ENCODE results near the gene ZBTB39.
"Not testable (repeated sequence)": the region's sequence is repeated elsewhere in the genome, so short reads cannot be mapped to it uniquely, and the experiment has no call there.

The ZBTB39 gene

DNA sequence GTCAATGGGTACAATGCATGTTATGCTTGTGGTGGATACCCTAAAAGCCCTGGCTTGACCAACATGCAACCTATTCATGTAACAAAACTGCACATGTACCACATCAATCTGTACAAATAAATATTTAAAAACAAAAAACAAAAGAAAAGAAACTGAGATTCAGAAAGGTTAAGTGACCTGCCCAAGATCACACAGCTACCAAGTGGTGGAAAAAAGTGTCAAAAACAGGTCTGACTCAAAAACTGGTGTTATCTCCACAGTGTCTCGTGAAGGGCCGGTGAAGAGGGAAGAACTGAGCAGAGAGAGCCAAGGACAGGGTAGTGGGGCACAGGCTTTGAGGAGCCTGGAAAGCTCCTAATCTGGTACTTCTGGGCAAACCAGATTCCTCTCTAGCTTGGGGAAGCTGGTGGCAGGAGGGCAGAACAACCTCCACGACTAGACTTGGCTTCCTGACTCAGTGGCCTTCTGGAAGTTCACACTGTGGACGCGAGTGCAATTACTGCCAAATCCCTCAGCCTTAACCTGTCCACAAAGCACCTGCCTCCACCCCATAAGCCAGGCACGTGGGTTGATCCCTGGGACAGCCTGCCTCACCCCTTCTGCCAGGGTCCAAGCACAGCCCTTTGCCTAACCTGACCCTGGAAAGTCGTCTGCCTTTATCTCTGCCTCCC lies 15.6 kb downstream of the ZBTB39 start:
- in situ Hi-C loops (cut with HindIII; ENCODE audit: low pct_unique_long_range_greater_than_20kb, low sequenced_read_pairs) = no loop called here
- TF ChIP-seq JUND (IDR thresholded peaks at IDR 0.05; ENCODE audit: low read depth) = no peak
- DNase-seq (ENCODE audit: low read depth in 1 of 2, low spot score in 1 of 2) = peak in 1 of 2 experiments; percentile 74

DNA sequence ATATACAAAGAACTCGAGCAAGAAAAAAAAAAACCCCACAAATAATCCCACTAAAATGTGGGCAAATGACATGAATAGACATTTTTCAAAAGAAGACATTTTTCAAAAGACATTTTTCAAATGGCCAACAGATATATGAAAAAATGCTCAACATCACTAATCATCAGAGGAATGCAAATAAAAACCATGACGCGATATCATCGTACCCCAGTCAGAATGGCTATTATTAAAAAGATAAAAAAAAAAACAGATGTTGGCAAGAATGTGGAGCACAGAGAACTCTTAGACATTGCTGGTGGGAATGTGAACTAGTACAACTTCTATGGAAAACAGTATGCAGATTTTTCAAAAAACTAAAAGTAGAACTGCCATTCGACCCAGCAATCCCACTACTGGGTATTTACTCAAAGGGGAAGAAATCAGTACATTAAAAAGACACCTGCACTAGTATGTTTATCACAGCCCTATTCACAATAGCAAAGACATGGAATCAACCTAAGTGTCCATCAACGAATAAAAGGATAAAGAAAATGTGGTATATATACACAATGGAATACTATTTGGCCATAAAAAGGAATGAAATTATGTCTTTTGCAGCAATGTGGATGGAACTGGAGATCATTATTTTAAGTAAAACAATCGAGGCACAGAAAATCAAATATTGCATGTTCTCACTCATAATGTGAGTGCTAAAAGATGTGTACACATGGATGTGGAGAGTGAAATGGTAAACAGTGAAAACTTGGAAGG lies 16.3 kb downstream of the ZBTB39 start:
- DNase-seq (ENCODE audit: low read depth in 1 of 2, low spot score in 1 of 2) = no peak
- in situ Hi-C loops (cut with HindIII; ENCODE audit: low pct_unique_long_range_greater_than_20kb, low sequenced_read_pairs) = no loop called here
- no peak for TF ChIP-seq JUND (IDR thresholded peaks at IDR 0.05; ENCODE audit: low read depth)

DNA sequence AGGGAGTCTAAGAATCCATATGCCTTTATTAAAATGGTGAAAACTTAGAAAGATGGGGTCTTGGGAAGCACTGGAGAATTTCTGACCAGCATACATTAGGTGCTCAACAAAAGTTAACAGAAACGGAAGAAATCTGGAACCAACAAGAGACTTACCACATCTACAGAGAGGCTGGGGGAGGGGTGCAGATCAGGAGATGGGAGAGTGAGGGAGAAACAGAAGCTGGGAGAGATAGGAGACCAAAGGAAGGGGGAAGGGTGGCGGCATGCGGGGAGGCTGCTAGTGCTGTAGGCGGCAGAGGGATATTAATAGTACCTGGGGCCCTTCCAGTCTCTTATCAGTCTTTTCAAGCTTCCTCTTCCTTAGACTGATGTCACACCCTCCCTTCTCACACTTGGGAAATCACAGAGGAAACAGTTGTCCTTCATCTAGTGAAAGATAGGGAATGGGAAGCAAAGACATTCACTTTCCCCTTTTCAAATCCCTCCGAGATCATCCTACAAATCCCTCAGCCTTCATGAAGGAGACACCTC lies 18.1 kb downstream of the ZBTB39 start:
- in situ Hi-C loops (cut with HindIII; ENCODE audit: low pct_unique_long_range_greater_than_20kb, low sequenced_read_pairs) = no loop called here
- TF ChIP-seq JUND (IDR thresholded peaks at IDR 0.05; ENCODE audit: low read depth) = no peak
- DNase-seq (ENCODE audit: low read depth in 1 of 2, low spot score in 1 of 2) = no peak

DNA sequence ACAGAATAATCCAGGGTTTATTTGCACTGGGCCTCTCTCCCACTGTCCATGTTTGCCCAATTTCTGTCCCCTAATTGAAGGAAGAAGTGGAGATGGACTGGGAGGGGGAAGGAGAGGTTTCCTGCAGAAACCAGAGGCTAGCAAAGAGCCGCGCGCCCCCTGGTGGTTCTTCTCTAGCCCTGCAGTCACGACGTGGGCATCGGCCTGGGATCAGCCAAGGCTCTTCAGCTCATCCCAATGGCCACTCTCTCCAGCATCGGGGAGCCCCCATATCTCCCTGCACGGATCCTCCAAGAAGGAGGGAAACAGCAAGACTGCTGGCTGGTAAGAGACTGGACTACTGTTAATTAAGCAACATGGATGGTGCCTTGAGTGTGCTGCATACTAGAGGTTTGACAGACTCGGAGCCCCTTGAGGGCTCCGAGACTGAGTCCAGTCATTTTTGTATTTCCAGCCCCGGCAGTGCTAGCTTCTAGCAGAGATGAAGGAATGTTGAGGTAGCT lies 18.7 kb downstream of the ZBTB39 start:
- peak; percentile 72 to 89 for DNase-seq (ENCODE audit: low read depth in 1 of 2, low spot score in 1 of 2)
- in situ Hi-C loops (cut with HindIII; ENCODE audit: low pct_unique_long_range_greater_than_20kb, low sequenced_read_pairs) = no loop called here
- TF ChIP-seq JUND (IDR thresholded peaks at IDR 0.05; ENCODE audit: low read depth) = no peak

DNA sequence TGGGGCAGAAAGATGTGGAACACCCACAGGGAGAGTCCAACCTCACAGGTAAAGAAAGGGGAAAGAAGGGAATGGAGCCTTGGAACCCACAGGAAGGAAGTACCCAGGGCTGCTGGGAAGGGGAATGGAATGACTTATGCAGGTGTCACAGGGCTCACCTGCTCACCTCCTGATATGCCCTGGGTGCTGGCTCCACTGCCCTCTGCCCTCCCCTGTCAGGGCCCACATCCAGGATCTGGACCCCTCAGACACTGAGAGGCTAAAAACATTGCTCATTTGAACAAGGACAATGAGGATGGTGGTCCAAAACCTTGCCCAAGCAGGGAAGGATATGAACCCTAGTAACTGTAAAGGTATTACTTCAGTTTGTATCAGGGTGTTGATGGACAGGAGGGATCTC lies 19.3 kb downstream of the ZBTB39 start:
- no peak for DNase-seq (ENCODE audit: low read depth in 1 of 2, low spot score in 1 of 2)
- TF ChIP-seq JUND (IDR thresholded peaks at IDR 0.05; ENCODE audit: low read depth) = no peak
- in situ Hi-C loops (cut with HindIII; ENCODE audit: low pct_unique_long_range_greater_than_20kb, low sequenced_read_pairs) = no loop called here

DNA sequence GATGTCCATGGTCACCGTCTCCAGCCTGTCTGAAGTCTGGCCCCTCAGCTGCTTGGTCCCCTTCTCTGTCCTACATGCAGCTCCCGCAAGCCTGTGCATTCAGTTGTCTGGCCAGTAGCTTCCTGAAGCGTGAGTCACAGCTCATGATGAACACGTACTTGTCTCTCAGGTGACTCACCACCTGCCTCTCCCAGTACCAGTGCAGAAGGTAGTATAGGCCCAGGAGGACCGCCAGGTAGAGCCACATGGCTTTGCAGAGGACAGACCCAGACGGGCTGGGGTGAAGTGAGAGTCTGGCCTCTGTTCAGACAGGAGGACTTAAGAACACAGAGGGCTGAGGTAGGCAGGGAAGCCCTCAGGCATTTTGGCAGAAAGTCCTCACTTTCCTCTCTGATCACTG lies 20.6 kb downstream of the ZBTB39 start:
- DNase-seq (ENCODE audit: low read depth in 1 of 2, low spot score in 1 of 2) = peak; percentile 49 to 91
- in situ Hi-C loops (cut with HindIII; ENCODE audit: low pct_unique_long_range_greater_than_20kb, low sequenced_read_pairs) = not testable (repeated sequence)

DNA sequence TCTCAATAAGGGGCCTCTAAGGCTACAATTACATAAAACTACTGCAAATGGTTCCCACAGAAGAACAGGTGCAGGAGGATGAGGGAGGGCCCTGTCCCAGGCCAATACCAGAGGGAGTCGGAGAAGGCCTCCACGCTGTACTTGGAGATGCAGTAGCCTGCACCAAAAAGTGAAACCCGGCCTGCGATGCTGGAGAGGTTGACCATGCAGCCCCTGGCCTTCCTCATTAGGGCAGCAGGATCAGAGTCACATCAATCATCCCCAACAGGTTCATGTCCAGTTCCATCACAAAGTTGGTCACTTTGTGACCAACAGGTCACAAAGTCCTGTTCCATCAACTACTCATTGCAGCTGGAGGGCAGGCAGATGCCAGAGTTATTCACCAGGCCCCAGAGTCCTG lies 23.0 kb downstream of the ZBTB39 start:
- no peak for DNase-seq (ENCODE audit: low read depth in 1 of 2, low spot score in 1 of 2)
- in situ Hi-C loops (cut with HindIII; ENCODE audit: low pct_unique_long_range_greater_than_20kb, low sequenced_read_pairs) = no loop called here
- TF ChIP-seq JUND (IDR thresholded peaks at IDR 0.05; ENCODE audit: low read depth) = no peak

DNA sequence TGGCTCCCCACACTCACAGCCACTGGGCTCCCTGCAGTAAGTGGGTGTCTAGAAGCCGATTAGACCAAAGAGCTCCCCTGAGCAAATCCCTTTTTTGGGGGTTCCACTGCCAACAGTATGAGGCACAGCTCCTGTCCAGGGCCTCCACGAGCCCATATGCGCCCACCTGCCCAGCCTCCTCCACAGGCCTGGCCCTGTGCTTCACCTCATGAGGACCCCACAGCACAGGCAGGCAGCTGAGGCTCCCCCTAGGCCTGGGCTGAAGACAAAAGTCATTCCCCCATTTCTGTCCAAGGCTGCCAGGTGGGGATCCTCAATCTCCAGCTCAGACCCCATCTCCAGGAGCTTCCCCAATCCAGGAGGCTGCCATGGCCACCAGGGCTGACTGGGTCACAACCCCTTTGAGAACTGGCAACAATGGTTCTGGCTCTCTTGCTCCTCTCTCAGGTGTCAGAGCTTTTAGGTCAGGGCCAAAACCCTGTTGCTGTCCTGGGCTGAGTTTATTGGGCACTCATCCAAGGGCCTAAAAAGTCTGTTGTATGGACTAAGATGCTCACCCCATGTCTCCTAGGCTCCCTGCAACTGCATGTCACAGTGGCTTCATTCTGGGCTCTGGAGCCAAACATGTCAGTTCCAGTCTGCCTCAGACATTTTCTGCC lies 23.6 kb downstream of the ZBTB39 start:
- DNase-seq (ENCODE audit: low read depth in 1 of 2, low spot score in 1 of 2); in situ Hi-C loops (cut with HindIII; ENCODE audit: low pct_unique_long_range_greater_than_20kb, low sequenced_read_pairs): not testable (repeated sequence)

DNA sequence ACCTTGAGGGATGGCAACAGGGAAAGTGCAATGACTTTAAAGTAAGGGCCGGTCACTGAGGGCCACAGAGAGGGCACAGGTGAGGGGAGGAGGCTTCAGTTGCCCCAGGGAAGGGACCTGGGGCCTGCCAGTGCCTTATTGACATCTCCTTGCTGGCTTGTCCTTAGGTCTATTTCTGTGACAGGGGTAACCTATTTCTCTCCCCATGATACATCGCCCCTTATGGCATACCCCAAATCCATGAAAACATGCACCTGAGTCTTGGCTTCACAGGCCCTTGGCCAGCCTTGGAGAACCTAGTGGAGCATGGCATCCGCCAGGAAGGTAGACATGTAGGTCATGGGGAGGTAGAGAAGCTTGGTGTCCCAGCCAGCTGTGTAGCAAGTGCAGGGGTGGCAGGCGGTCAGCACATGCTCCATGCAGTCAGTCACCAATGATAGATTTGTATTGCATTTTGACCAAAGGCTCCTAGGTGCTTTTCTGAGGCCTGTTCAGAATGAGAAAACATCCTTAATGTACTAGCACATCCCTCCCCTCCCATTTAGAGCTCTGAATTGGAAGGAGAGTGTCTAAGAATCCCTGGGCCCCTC lies 25.3 kb downstream of the ZBTB39 start:
- no peak for DNase-seq (ENCODE audit: low read depth in 1 of 2, low spot score in 1 of 2)
- in situ Hi-C loops (cut with HindIII; ENCODE audit: low pct_unique_long_range_greater_than_20kb, low sequenced_read_pairs) = no loop called here

DNA sequence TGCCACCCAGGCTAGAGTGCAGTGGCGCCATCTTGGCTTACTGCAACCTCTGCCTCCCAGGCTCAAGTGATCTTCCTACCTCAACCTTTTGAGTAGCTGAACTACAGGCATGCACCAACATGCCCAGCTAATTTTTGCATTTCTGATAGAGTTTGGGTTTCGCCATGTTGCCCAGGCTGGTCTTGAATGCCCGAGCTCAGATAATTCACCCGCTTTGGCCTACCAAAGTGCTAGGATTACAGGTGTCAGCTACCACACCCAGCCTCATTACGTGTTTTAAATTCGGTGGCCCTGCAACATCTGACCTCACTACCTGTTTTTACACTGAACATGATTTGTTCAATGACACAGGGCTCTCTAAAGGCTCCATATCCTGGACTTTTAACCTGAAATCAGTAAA lies 26.1 kb downstream of the ZBTB39 start:
- TF ChIP-seq JUND (IDR thresholded peaks at IDR 0.05; ENCODE audit: low read depth) = no peak
- no peak for DNase-seq (ENCODE audit: low read depth in 1 of 2, low spot score in 1 of 2)
- in situ Hi-C loops (cut with HindIII; ENCODE audit: low pct_unique_long_range_greater_than_20kb, low sequenced_read_pairs) = no loop called here

More for the DNA sequence above, 25.3 kb downstream of the ZBTB39 start:
- TF ChIP-seq JUND (IDR thresholded peaks at IDR 0.05; ENCODE audit: low read depth) = no peak

DNA sequence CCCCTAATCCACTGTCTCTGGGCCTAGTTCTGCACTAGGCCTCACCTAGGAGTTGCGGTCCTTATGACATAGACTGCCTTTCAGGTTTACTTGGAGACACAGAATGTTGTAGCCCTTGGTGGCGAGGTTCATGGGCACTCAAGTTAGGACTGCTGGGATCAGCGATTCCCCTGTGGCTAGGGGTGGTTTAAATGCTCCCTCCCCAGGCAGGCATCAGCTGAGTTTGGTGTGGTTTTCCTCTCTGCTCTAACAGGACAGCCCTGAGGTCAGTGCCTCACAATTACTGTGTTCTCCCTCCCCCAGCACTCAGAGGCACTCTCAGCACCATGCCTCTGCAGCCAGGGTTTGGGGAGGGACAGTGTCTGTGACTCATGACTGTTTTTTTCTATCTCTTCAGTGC lies 26.7 kb downstream of the ZBTB39 start:
- TF ChIP-seq JUND (IDR thresholded peaks at IDR 0.05; ENCODE audit: low read depth) = no peak
- no peak for DNase-seq (ENCODE audit: low read depth in 1 of 2, low spot score in 1 of 2)
- in situ Hi-C loops (cut with HindIII; ENCODE audit: low pct_unique_long_range_greater_than_20kb, low sequenced_read_pairs) = no loop called here

DNA sequence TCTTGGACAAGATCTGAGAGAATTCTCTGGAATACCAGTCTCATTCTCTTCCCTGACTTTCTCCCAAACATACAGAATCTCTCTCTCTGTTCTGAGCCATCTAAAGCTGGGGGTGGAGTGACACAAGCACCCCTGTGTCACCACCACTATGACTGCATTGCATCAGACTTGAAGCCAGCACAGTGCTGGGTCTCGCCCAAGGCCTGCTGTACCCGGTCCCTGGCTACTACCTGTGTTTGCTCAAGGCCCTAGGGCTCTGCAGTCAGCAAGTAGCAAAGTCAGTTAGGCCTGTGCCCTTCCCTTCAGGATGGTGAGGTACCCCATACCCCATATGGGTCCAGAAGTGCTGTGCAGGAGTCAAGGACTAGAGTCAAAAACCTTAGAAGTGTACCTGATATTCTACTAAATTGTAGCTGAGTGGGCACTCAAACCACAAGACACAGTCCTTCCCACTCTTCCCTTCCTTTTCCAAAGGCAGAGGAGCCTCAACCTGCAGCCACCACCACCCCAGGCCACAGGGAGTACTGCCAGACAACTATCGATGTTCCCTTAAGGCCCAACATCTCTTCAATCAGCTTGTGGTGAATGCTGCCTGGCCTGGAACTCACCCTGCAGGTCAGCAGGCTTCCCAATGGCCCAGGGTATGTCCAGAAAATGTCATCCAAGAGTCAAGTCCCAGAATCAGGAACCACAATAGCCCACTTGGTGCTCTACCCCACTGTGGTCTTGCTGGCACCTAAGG lies 27.8 kb downstream of the ZBTB39 start:
- TF ChIP-seq JUND (IDR thresholded peaks at IDR 0.05; ENCODE audit: low read depth) = no peak
- DNase-seq (ENCODE audit: low read depth in 1 of 2, low spot score in 1 of 2) = no peak
- in situ Hi-C loops (cut with HindIII; ENCODE audit: low pct_unique_long_range_greater_than_20kb, low sequenced_read_pairs) = no loop called here

DNA sequence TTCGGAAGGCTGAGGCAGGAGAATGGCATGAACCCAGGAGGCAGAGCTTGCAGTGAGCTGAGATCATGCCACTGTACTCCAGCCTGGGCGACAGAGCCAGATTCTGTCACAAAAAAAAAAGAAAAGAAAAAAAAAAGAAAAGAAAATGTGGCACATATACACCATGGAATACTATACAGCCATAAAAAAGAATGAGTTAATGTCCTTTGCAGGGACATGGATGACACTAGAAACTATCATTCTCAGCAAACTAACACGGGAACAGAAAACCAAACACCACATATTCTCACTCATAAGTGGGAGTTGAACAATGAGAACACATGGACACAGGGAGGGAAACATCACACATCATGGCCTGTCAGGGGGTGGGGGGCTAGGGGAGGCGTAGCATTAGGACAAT lies 29.0 kb downstream of the ZBTB39 start:
- in situ Hi-C loops (cut with HindIII; ENCODE audit: low pct_unique_long_range_greater_than_20kb, low sequenced_read_pairs); DNase-seq (ENCODE audit: low read depth in 1 of 2, low spot score in 1 of 2): not testable (repeated sequence)

DNA sequence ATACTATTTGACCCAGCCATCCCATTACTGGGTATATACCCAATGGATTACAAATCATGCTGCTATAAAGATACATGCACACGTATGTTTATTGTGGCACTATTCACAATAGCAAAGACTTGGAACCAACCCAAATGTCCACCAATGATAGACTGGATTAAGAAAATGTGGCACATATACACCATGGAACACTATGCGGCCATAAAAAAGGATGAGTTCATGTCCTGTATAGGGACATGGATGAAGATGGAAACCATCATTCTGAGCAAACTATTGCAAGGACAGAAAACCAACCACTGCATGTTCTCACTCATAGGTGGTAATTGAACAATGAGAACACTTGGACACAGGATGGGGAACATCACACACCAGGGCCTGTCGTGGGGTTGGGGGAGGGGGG lies 32.1 kb downstream of the ZBTB39 start:
- DNase-seq (ENCODE audit: low read depth in 1 of 2, low spot score in 1 of 2); in situ Hi-C loops (cut with HindIII; ENCODE audit: low pct_unique_long_range_greater_than_20kb, low sequenced_read_pairs): not testable (repeated sequence)

DNA sequence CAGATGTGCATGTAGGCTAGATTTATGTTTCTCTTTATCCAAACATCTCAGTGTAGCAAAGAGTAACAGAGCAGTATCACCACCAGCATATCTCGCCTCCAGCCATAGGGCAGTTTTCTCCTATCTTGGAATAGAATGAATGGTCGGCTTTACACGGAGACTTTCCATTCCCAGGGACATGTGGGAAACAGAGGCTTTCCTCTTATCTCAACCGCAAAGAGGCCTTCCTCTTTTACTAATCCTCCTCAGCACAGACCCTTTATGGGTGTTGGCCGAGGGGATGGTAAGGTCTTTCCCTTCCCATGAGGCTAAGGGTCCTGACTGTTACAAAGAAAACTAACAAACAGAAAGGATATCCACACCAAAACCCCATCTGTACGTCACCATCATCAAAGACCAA lies 37.4 kb downstream of the ZBTB39 start:
- DNase-seq (ENCODE audit: low read depth in 1 of 2, low spot score in 1 of 2); in situ Hi-C loops (cut with HindIII; ENCODE audit: low pct_unique_long_range_greater_than_20kb, low sequenced_read_pairs): not testable (repeated sequence)

DNA sequence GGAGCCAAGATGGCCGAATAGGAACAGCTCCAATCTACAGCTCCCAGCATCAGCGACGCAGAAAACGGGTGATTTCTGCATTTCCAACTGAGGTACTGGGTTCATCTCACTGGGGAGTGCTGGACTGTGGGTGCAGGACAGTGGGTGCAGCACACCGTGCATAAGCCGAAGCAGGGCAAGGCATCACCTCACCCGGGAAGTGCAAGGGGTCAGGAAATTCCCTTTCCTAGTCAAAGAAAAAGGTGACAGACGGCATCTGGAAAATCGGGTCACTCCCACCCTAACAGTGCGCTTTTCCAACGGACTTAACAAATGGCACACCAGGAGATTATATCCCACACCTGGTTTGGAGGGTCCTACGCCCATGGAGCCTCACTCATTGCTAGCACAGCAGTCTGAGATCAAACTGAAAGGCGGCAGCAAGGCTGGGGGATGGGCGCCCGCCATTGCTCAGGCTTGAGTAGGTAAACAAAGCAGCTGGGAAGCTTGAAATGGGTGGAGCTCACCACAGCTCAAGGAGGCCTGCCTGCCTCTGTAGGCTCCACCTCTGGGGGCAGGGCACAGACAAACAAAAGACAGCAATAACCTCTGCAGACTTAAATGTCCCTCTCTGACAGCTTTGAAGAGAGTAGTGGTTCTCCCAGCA lies 40.2 kb downstream of the ZBTB39 start:
- in situ Hi-C loops (cut with HindIII; ENCODE audit: low pct_unique_long_range_greater_than_20kb, low sequenced_read_pairs) = not testable (repeated sequence)
- peak in 1 of 2 experiments; percentile 78 for DNase-seq (ENCODE audit: low read depth in 1 of 2, low spot score in 1 of 2)
